Measurements from ENCODE around the gene ZNF407.

Gene ZNF407

DNA sequence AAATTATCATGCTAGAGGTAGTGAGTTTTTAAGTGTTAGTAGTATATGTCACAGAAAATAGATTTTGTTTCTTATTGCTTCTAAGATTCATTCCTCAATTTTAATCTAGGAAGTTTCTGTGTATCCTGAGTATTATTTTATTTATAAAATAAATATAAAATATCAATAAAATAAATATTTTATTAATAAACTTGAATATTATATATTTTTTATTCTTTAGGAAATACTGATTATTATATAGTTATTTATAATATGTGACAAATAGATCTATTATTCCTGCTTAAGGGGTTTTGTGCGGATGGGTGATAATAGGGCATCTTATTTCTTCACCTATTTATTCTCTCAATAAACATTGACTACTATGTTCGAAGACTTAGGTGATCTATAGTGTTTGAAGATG, 191.0 kb downstream of the ZNF407 start:
- no peak for DNase-seq (ENCODE audit: low read depth)

GRCh38 chr18:74789078-74789477, 191.4 kb downstream of the ZNF407 start:
- DNase-seq (ENCODE audit: low read depth) = no peak

- DNase-seq (ENCODE audit: low read depth) = no peak
These were observed 192.8 kb downstream of the ZNF407 start for GRCh38 chr18:74790451-74790850.

GRCh38 chr18:74791501-74792194, 194.0 kb downstream of the ZNF407 start:
- no peak for DNase-seq (ENCODE audit: low read depth)

DNA sequence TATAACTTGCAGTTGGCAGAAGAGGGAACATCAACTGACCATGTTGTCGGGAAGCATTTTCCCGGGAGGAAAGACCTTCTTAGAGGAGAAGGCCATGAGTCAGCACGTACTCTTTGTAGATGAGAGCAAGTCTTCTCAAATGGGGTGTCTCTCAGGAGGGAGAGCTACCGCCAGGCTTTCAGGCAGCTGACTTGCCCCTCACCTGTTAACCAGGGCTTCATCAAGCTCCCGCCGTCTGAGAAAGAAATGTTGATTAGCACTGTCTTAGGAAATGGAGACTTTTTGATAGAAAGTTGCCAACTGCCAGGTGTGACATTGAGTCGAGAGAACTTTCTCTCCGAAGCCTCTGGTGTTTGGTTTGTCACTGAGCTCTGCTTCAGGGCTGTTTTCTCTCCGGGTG, 196.1 kb downstream of the ZNF407 start:
- DNase-seq (ENCODE audit: low read depth) = no peak

DNA sequence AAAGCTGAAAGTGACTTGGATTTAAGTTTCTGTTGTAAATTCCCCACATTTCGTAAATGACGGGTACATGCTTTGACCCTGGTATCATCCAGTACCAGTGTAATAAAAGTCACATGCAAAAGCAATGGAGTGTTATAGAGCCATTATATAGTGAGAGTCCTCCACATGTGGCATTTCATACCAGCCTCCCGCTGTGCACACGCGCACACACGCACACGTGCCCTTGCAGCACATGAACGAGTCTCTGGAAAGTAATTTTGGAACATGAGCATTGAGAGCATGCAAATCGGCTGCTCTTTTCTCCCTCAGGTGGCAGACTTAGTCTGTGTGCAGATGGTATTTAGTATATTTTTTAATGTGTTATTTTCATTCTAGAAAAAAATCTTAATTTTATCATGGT, 198.1 kb downstream of the ZNF407 start:
- no peak for DNase-seq (ENCODE audit: low read depth)

DNA sequence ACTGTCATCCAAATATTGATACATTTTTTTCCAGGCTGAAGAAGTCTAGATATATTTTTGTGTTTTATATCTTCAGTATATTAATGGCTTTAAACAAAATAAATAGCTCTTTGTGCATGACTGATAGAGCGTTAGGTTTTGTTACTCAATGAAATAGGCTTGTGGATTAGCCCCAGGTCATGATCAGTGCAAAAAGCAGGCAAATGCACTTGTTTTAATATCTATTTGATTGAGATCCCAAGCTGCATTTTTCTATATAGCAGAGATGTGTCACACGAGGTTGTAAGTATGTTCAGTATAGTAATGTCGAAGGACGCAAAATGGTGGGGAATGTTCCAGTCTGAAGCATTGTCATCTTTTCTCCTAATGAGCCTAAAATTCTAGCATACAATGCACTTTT, 198.5 kb downstream of the ZNF407 start:
- DNase-seq (ENCODE audit: low read depth) = no peak

DNA sequence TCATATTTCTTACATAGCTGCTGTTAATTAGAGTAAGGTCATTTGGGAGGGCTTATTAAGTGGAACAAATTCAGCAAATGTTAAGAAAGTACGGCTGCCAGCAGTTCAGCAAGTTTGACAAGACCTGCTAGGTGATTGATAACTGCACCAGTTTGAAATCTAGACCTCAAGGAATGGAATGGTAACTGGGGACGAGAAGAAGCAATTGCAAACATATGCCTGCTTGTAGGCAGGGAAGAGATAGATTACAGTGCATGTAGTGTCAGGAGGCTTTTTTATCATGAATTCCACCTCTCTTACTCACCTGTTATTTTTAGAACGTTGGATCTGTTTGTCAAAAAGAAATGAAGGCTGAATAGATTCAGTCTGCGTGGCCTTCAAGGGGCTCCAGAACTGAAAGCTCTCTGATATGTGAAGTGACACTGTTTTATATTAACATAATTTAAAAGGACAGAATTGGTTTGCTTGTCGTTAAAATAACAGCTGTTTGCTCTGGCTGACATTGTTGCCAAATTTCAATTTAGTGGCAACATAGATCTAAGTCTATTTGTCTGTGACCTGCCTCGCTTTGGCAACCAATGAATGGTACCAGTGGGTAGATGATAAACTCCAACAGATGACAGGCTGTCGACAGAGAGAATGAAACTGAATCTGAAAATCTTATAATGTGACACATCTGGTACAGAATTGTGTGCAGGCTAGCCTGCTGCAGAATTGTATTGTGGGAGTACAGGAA, 199.3 kb downstream of the ZNF407 start:
- DNase-seq (ENCODE audit: low read depth) = peak; percentile 35

GRCh38 chr18:74797577-74798151, 200.0 kb downstream of the ZNF407 start:
- DNase-seq (ENCODE audit: low read depth) = no peak

- no peak for DNase-seq (ENCODE audit: low read depth)
These were observed 201.9 kb downstream of the ZNF407 start for GRCh38 chr18:74799542-74799941.

DNA sequence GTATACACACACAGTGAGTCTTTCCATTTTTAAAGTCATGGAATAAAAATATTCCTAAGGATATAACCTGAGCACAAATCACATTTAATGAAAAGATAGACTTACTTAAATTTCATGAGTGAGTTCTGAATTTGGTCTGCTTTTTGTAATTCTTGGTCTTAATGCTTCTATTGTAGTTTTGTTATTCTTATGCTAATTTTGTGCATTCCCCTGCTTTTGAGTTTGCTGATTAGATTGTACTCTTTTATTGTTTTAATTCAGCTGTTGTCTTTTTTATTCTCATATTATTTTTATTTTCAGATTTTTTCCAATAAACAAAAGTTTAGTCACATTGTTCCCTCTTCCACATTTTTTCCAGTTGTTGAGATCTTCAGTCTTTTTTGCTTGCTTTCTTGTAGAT, 202.4 kb downstream of the ZNF407 start:
- no peak for DNase-seq (ENCODE audit: low read depth)

GRCh38 chr18:74803117-74803516, 205.4 kb downstream of the ZNF407 start:
- no peak for DNase-seq (ENCODE audit: low read depth)

- DNase-seq (ENCODE audit: low read depth) = no peak
These were observed 206.1 kb downstream of the ZNF407 start for GRCh38 chr18:74803769-74804168.

GRCh38 chr18:74804677-74805076, 207.0 kb downstream of the ZNF407 start:
- DNase-seq (ENCODE audit: low read depth) = no peak

DNA sequence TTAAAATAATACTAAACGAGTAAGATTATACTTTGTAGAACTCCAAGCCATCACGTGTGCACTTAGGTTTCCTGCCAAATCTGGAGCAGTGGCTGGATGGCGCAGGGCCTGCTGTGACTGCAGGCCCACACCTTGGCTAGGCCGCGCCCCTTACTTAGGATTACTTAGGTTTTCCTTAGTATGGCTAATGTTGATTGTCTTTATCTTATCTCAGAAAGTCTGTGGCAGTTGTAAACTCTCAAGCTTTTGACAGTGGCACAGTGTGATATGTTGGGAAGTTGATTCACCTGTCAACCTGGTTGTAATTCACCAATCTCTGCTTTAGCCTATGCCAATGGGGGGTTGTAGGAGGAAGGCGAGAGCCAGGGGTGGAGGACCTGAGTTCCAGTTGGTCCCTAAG, 208.4 kb downstream of the ZNF407 start:
- DNase-seq (ENCODE audit: low read depth) = no peak

GRCh38 chr18:74806700-74807416, 209.2 kb downstream of the ZNF407 start:
- DNase-seq (ENCODE audit: low read depth) = peak; percentile 45

- DNase-seq (ENCODE audit: low read depth) = no peak
These were observed 219.9 kb downstream of the ZNF407 start for GRCh38 chr18:74817576-74817975.

DNA sequence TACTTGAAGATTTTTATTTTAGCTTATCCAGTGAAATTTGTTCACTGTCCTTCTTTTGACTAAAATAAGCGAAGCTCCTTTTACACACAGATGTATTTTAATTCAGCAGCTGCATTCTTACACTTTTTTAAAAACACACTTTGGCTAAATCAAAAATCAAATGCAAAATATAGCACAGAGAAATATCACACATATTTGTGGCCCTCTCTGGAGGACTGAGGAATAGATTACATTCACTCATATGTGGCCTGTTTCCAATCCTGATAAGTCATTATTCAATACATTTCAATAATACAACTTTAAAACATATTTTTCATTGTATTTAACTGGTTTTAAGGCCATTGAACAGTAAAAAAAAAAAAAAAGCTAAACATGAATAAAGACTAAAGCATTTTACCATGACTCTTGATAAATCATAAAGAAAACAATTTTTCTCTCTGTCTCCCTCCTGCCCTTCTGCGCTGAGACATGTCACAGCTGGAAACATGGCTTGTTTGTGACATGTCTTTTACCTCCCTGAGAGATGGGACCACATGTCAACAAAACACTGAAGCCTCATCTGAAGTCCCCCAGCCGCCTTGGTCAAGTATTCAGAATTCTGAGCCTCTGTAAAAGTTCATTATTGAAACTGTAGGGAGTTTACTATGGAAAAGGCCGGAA, 221.0 kb downstream of the ZNF407 start:
- no peak for DNase-seq (ENCODE audit: low read depth)

GRCh38 chr18:74819433-74820059, 221.9 kb downstream of the ZNF407 start:
- no peak for DNase-seq (ENCODE audit: low read depth)

GRCh38 chr18:74820160-74820780, 222.6 kb downstream of the ZNF407 start:
- DNase-seq (ENCODE audit: low read depth) = no peak

DNA sequence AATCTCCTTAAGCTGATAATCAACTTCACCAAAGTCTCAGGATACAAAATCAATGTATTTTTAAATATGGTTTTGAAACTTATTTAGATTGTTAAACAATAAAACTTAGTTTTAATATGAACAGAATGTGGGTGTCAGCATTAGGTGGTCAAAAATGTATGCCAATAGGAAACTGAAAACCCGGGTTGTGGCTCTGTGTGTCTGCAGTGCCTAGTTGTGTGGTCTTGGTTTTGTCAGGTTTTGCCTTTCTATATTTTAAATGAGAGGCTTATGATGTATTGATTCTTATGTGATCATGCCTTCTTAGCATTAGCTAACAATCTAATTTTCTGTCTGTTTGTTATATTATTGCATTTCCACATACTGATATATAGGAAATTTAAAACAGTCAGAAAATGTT, 227.8 kb downstream of the ZNF407 start:
- no peak for DNase-seq (ENCODE audit: low read depth)

Data from GM04503 (cell line).